Measurements from ENCODE around the gene GNAO1. TPM values are rescaled to one million over a fixed set of nuclear protein-coding genes. Genes with fewer than 3 reads are reported as not detected.

The GNAO1 gene
- total RNA-seq, 1 donor = not detected

- Histone ChIP-seq H3K27ac (ENCODE audit: low read depth, low read length) (no peak overlapping the region), H3K27me3 (ENCODE audit: insufficient read depth, low read length) (no peaks in the 10 kb centered on the region), H3K4me1 (ENCODE audit: insufficient read depth, low read length) (no peaks in the 10 kb centered on the region), H3K4me3 (ENCODE audit: insufficient read depth, low read length) (no peak overlapping the region), H3K79me2 (ENCODE audit: insufficient read depth, low read length) (no peaks in the 10 kb centered on the region), H3K9me3 (ENCODE audit: low read depth, low read length) (no peaks in the 10 kb centered on the region), H4K20me1 (ENCODE audit: insufficient read depth, low read length) (no peaks in the 10 kb centered on the region), H2AFZ (ENCODE audit: low read length) (no peak overlapping the region), H3K36me3 (ENCODE audit: insufficient read depth, low read length) (no peaks in the 10 kb centered on the region), H3K4me2 (ENCODE audit: insufficient read depth, low read length) (no peak overlapping the region)
- DNase-seq (ENCODE audit: insufficient read length, low spot score, missing footprints) = no peak
- no peak for TF ChIP-seq CTCF (IDR thresholded peaks at IDR 0.05; ENCODE audit: extremely low read depth, low read depth, low read length)
Observed at GRCh38 chr16:56247018-56247417, 55.7 kb downstream of the GNAO1 start.

- Histone ChIP-seq H4K20me1 (ENCODE audit: insufficient read depth, low read length) (no peaks in the 10 kb centered on the region), H3K4me3 (ENCODE audit: insufficient read depth, low read length) (no peak overlapping the region), H3K36me3 (ENCODE audit: insufficient read depth, low read length) (no peaks in the 10 kb centered on the region), H3K9me3 (ENCODE audit: low read depth, low read length) (no peaks in the 10 kb centered on the region), H3K4me1 (ENCODE audit: insufficient read depth, low read length) (no peaks in the 10 kb centered on the region), H3K27me3 (ENCODE audit: insufficient read depth, low read length) (peaks cover 3% of the 10 kb centered on the region), H3K4me2 (ENCODE audit: insufficient read depth, low read length) (no peak overlapping the region), H2AFZ (ENCODE audit: low read length) (no peak overlapping the region), H3K27ac (ENCODE audit: low read depth, low read length) (no peak overlapping the region), H3K79me2 (ENCODE audit: insufficient read depth, low read length) (no peaks in the 10 kb centered on the region)
- no peak for DNase-seq (ENCODE audit: insufficient read length, low spot score, missing footprints)
- TF ChIP-seq CTCF (IDR thresholded peaks at IDR 0.05; ENCODE audit: extremely low read depth, low read depth, low read length) = no peak
Observed at GRCh38 chr16:56247808-56248207, 56.5 kb downstream of the GNAO1 start.

GRCh38 chr16:56252835-56253234 is 61.5 kb downstream of the GNAO1 start:
- DNase-seq (ENCODE audit: insufficient read length, low spot score, missing footprints) = no peak
- no peaks in the 10 kb centered on the region for H3K9me3 ChIP-seq (ENCODE audit: low read depth, low read length)
- peaks cover 8% of the 10 kb centered on the region for H3K27me3 ChIP-seq (ENCODE audit: insufficient read depth, low read length)
- H3K4me1 ChIP-seq (ENCODE audit: insufficient read depth, low read length) = no peaks in the 10 kb centered on the region
- no peaks in the 10 kb centered on the region for H4K20me1 ChIP-seq (ENCODE audit: insufficient read depth, low read length)
- no peak overlapping the region for H2AFZ ChIP-seq (ENCODE audit: low read length)
- no peaks in the 10 kb centered on the region for H3K79me2 ChIP-seq (ENCODE audit: insufficient read depth, low read length)
- no peak overlapping the region for H3K4me2 ChIP-seq (ENCODE audit: insufficient read depth, low read length)
- H3K27ac ChIP-seq (ENCODE audit: low read depth, low read length) = no peak overlapping the region
- TF ChIP-seq CTCF (IDR thresholded peaks at IDR 0.05; ENCODE audit: extremely low read depth, low read depth, low read length) = no peak
- no peak overlapping the region for H3K4me3 ChIP-seq (ENCODE audit: insufficient read depth, low read length)
- H3K36me3 ChIP-seq (ENCODE audit: insufficient read depth, low read length) = no peaks in the 10 kb centered on the region

- Histone ChIP-seq H3K79me2 (ENCODE audit: insufficient read depth, low read length) (no peaks in the 10 kb centered on the region), H3K4me2 (ENCODE audit: insufficient read depth, low read length) (no peak overlapping the region), H3K27me3 (ENCODE audit: insufficient read depth, low read length) (peaks cover 8% of the 10 kb centered on the region), H3K27ac (ENCODE audit: low read depth, low read length) (no peak overlapping the region), H3K36me3 (ENCODE audit: insufficient read depth, low read length) (no peaks in the 10 kb centered on the region), H2AFZ (ENCODE audit: low read length) (no peak overlapping the region), H3K9me3 (ENCODE audit: low read depth, low read length) (no peaks in the 10 kb centered on the region), H4K20me1 (ENCODE audit: insufficient read depth, low read length) (no peaks in the 10 kb centered on the region), H3K4me3 (ENCODE audit: insufficient read depth, low read length) (no peak overlapping the region), H3K4me1 (ENCODE audit: insufficient read depth, low read length) (no peaks in the 10 kb centered on the region)
- no peak for DNase-seq (ENCODE audit: insufficient read length, low spot score, missing footprints)
- no peak for TF ChIP-seq CTCF (IDR thresholded peaks at IDR 0.05; ENCODE audit: extremely low read depth, low read depth, low read length)
Observed at GRCh38 chr16:56255904-56256303, 64.6 kb downstream of the GNAO1 start.

All from osteoblast (primary cell).